ENCODE results near the gene KCNJ9. TPM values are rescaled to one million over a fixed set of nuclear protein-coding genes. Genes with fewer than 3 reads are reported as not detected.
"Not testable (repeated sequence)": the region's sequence is repeated elsewhere in the genome, so short reads cannot be mapped to it uniquely, and the experiment has no call there.

Gene KCNJ9
- total RNA-seq, 3 donors from 2014 or later (not counting 1 experiment from before 2014, with no cell fraction given) = not detected

GRCh38 chr1:160109686-160110085 lies 28.3 kb downstream of the KCNJ9 start:
- Mint-ChIP-seq H3K27ac (no peak overlapping the region), H3K4me1 (no peaks in the 10 kb centered on the region), H3K4me3 (no peak overlapping the region), H3K9me3 (no peaks in the 10 kb centered on the region), H3K36me3 (no peaks in the 10 kb centered on the region), H3K27me3 (ENCODE audit: low read depth in 2 of 2) (peaks cover 6 to 18% of the 10 kb centered on the region in 2 donors)
- ATAC-seq (no peak), DNase-seq (no peak)
- Histone ChIP-seq H3K27ac (ENCODE audit: low read length) (no peak overlapping the region), H3K4me1 (ENCODE audit: control insufficient read depth, insufficient read depth, low read length) (no peaks in the 10 kb centered on the region), H3K27me3 (ENCODE audit: control insufficient read depth, insufficient read depth, low read length) (no peaks in the 10 kb centered on the region), H3K4me3 (ENCODE audit: low read length) (no peak overlapping the region), H3K9me3 (ENCODE audit: control insufficient read depth, insufficient read depth, low read length) (no peaks in the 10 kb centered on the region), H3K36me3 (ENCODE audit: control insufficient read depth, insufficient read depth, low read length) (no peaks in the 10 kb centered on the region)
- WGBS (ENCODE audit: insufficient coverage) = 88% methylated on average over 4 of the region's 4 CpGs
- TF ChIP-seq CTCF (IDR thresholded peaks at IDR 0.05) = no peak
- intact Hi-C loops (cut with micrococcal nuclease) = loop anchor here (2.0 kb wide), 1 partner anchor 143 kb away; no protein-coding TSS in a partner anchor

GRCh38 chr1:160111462-160111861 lies 30.1 kb downstream of the KCNJ9 start:
- H3K27me3 Mint-ChIP-seq (ENCODE audit: low read depth in 2 of 2) = peaks cover 6 to 21% of the 10 kb centered on the region in 2 donors
- WGBS (ENCODE audit: insufficient coverage) = 96% methylated on average over 10 of the region's 10 CpGs
- H3K4me1 Mint-ChIP-seq; H3K27ac Mint-ChIP-seq; H3K9me3 ChIP-seq (ENCODE audit: control insufficient read depth, insufficient read depth, low read length); H3K4me3 ChIP-seq (ENCODE audit: low read length); H3K9me3 Mint-ChIP-seq; H3K4me1 ChIP-seq (ENCODE audit: control insufficient read depth, insufficient read depth, low read length); H3K27me3 ChIP-seq (ENCODE audit: control insufficient read depth, insufficient read depth, low read length); ATAC-seq; H3K4me3 Mint-ChIP-seq; DNase-seq; H3K36me3 Mint-ChIP-seq; intact Hi-C loops (cut with micrococcal nuclease); H3K27ac ChIP-seq (ENCODE audit: low read length); H3K36me3 ChIP-seq (ENCODE audit: control insufficient read depth, insufficient read depth, low read length): not testable (repeated sequence)

GRCh38 chr1:160112357-160112756 lies 31.0 kb downstream of the KCNJ9 start:
- H3K27me3 Mint-ChIP-seq (ENCODE audit: low read depth in 2 of 2) = peaks cover 6 to 19% of the 10 kb centered on the region in 2 donors
- H3K4me3 Mint-ChIP-seq = no peak overlapping the region
- no peaks in the 10 kb centered on the region for H3K4me1 Mint-ChIP-seq
- Histone ChIP-seq H3K4me3 (ENCODE audit: low read length) (no peak overlapping the region), H3K27ac (ENCODE audit: low read length) (no peak overlapping the region), H3K9me3 (ENCODE audit: control insufficient read depth, insufficient read depth, low read length) (no peaks in the 10 kb centered on the region), H3K36me3 (ENCODE audit: control insufficient read depth, insufficient read depth, low read length) (no peaks in the 10 kb centered on the region), H3K4me1 (ENCODE audit: control insufficient read depth, insufficient read depth, low read length) (no peaks in the 10 kb centered on the region), H3K27me3 (ENCODE audit: control insufficient read depth, insufficient read depth, low read length) (no peaks in the 10 kb centered on the region)
- ATAC-seq = no peak
- intact Hi-C loops (cut with micrococcal nuclease) = no loop called here
- no peak for TF ChIP-seq CTCF (IDR thresholded peaks at IDR 0.05)
- H3K27ac Mint-ChIP-seq = no peak overlapping the region
- no peak for DNase-seq
- WGBS (ENCODE audit: insufficient coverage) = 90% methylated on average over 11 of the region's 12 CpGs
- no peaks in the 10 kb centered on the region for H3K36me3 Mint-ChIP-seq
- H3K9me3 Mint-ChIP-seq = no peaks in the 10 kb centered on the region

- Histone ChIP-seq H3K4me3 (ENCODE audit: low read length) (no peak overlapping the region), H3K4me1 (ENCODE audit: control insufficient read depth, insufficient read depth, low read length) (no peaks in the 10 kb centered on the region), H3K36me3 (ENCODE audit: control insufficient read depth, insufficient read depth, low read length) (no peaks in the 10 kb centered on the region), H3K27me3 (ENCODE audit: control insufficient read depth, insufficient read depth, low read length) (no peaks in the 10 kb centered on the region), H3K27ac (ENCODE audit: low read length) (no peak overlapping the region), H3K9me3 (ENCODE audit: control insufficient read depth, insufficient read depth, low read length) (no peaks in the 10 kb centered on the region)
- no peak for DNase-seq
- intact Hi-C loops (cut with micrococcal nuclease) = no loop called here
- Mint-ChIP-seq H3K36me3 (no peaks in the 10 kb centered on the region), H3K4me3 (no peak overlapping the region), H3K9me3 (no peaks in the 10 kb centered on the region), H3K27me3 (ENCODE audit: low read depth in 2 of 2) (peaks cover 6 to 22% of the 10 kb centered on the region in 2 donors), H3K27ac (no peak overlapping the region), H3K4me1 (no peaks in the 10 kb centered on the region)
- 90% methylated on average over 8 of the region's 8 CpGs for WGBS (ENCODE audit: insufficient coverage)
- no peak for TF ChIP-seq CTCF (IDR thresholded peaks at IDR 0.05)
- ATAC-seq = no peak
These were observed 32.1 kb downstream of the KCNJ9 start for GRCh38 chr1:160113407-160113806.
